Spleen (tissue), 11 donors: ENCODE results near the gene DEPP1. TPM values are rescaled to one million over a fixed set of nuclear protein-coding genes. Genes with fewer than 3 reads are reported as not detected.

ENCODE experiments used
- DNase-seq: peaks from one replicate; pipeline ENCODE4 v3.0.0-alpha.2; 2020
- H3K27ac ChIP-seq, 8 donors: fragments of 200-600 bp; sonication (generic) in 7 of 8; 1 replicate in 4 of 8; 2 replicates in 4 of 8; pipeline versions ENCODE4 v1.5.0 to v1.8.0; 2016 to 2021; ENCODE audit warnings: inconsistent platforms in 4 of 8, mild to moderate bottlenecking in 4 of 8, moderate library complexity in 1 of 8
- H3K27me3 ChIP-seq, 7 donors: fragments of 200-600 bp; sonication (generic) in 6 of 7; replicated peaks in 1 of 7; 1 replicate in 4 of 7; 2 replicates in 3 of 7; pipeline versions ENCODE4 v1.5.0 to v1.8.0; 2016 to 2021; ENCODE audit warnings: inconsistent platforms in 3 of 7, mild to moderate bottlenecking in 1 of 7
- H3K36me3 ChIP-seq, 6 donors: fragments of 200-600 bp; sonication (generic) in 5 of 6; 1 replicate in 4 of 6; 2 replicates in 2 of 6; pipeline versions ENCODE4 v1.5.0 to v1.8.0; 2016 to 2021; ENCODE audit warnings: inconsistent platforms in 2 of 6
- H3K4me1 ChIP-seq, 6 donors: fragments of 200-600 bp; sonication (generic) in 5 of 6; 1 replicate in 3 of 6; 2 replicates in 3 of 6; pipeline versions ENCODE4 v1.5.0 to v1.8.0; 2016 to 2021; ENCODE audit warnings: inconsistent platforms in 3 of 6
- H3K4me3 ChIP-seq, 8 donors: fragments of 200-600 bp; sonication (generic) in 7 of 8; 1 replicate in 4 of 8; 2 replicates in 4 of 8; pipeline versions ENCODE4 v1.5.0 to v1.8.0; 2016 to 2021; ENCODE audit warnings: inconsistent platforms in 4 of 8, mild to moderate bottlenecking in 4 of 8, moderate library complexity in 2 of 8
- H3K9me3 ChIP-seq, 8 donors: fragments of 200-600 bp; sonication (generic) in 7 of 8; 1 replicate in 4 of 8; 2 replicates in 4 of 8; pipeline versions ENCODE4 v1.5.0 to v1.8.0; 2016 to 2021; ENCODE audit warnings: inconsistent platforms in 4 of 8
- POLR2A ChIP-seq, 3 donors: fragments of 450-650 bp; IDR thresholded peaks; one replicate each; pipeline ENCODE4 v1.5.1; 2017; ENCODE audit warnings: antibody characterized with exemption in 3 of 3, mild to moderate bottlenecking in 1 of 3
- POLR2AphosphoS5 ChIP-seq, 3 donors: sonication (generic); formaldehyde crosslinking; IDR thresholded peaks; one replicate each; pipeline ENCODE4 v1.5.1; 2017; ENCODE audit warnings: antibody characterized with exemption in 3 of 3
- WGBS, 5 donors: extraction: QIAGEN DNeasy Blood & Tissue Kit in 3 of 5; methylation state at CpG; one replicate each; pipeline versions ENCODE4 v1.1.5 to v1.1.7; 2013 to 2018; 5-methylcytosine and 5-hydroxymethylcytosine counted together
- intact Hi-C: fragments of 100-400 bp; cut with DNase I; formaldehyde crosslinking; loops from one replicate; pipeline ENCODE4 v1.15.0; 2023; ENCODE audit warnings: low total_unique reads
- polyA plus RNA-seq, 3 donors: library from polyadenylated mRNA; stranded (reverse); fragments of 200-250 nt; gene quantifications; one replicate each; pipeline ENCODE4 v1.2.1, GENCODE V29; 2013
- total RNA-seq, 7 donors: library from RNA; depleted of rRNA in 3 of 7; stranded (reverse); fragments of >200 nt in 3 of 7; fragmentation: NEBNext Ultra II Directional in 4 of 7; extraction: Animal tissue kit (Norgen Biotek cat#: 25700) in 4 of 7; gene quantifications; one replicate each; pipeline versions ENCODE4 v1.1.0 to v1.2.1, GENCODE V29; 2016 to 2021
- TF ChIP-seq, protein P1 (sequence below), 11 experiments: fragments of 200-600 bp in 7 of 11; fragments of 450-650 bp in 4 of 11; sonication (generic) in 4 of 11; IDR thresholded peaks in 8 of 11; conservative IDR thresholded peaks in 3 of 11; 1 replicate in 7 of 11; 2 replicates in 4 of 11; pipeline versions ENCODE4 v1.4.0 to v1.8.0; 2016 to 2021; ENCODE audit warnings: antibody characterized with exemption in 11 of 11, inconsistent platforms in 4 of 11, mild to moderate bottlenecking in 1 of 11
- donor health status: healthy with polysubstance abuse.
- donor health status: DM: no; HTN: no; CAD: no; lungs with moderate emphysema.
- donor health status: DM: no; HTN: no; CAD: no.
- donor health status: Bipolar disorder and iron deficiency.
- donor health status: healthy.
- donor health status: DM: no; HTN: no; CAD: no.
- donor health status: DM: yes; HTN: yes; CAD: no.

The DEPP1 gene
- total and polyA plus RNA-seq, 10 donors = 9.5 to 90.1 (median 18.4) TPM

DNA sequence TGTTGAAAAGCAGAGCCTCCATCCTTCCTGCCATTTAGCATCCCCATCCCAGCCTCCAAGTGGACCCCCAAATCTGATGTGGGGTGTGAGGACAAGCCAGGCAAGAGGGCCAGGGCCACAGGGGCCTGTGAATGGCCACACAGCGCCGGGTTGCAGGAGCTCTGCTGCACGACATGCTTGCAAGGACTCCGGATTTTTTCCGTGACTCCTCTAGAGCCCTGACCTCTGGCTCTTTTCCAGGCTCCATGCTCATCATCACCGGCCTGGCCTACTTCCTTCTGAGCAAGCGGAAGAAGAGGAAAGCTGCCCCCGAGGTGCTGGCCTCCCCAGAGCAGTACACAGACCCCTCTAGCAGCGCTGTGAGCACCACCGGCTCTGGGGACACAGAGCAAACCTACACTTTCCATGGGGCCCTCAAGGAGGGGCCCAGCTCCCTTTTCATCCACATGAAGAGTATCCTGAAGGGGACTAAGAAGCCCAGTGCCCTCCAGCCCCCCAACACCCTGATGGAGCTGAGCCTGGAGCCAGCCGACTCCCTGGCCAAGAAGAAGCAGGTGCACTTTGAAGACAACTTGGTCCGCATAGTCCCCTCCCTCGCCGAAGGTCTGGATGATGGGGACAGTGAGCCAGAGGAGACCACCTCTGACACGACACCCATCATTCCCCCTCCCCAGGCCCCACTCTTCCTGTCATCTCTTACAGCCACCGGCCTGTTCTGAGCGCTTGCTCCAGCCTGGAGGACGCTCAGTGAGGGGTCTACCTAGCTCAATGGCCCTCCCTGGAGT is 44.0 kb downstream of the DEPP1 start:
- intact Hi-C loops = loop anchor here (5.0 kb wide), 1 partner anchor 43 kb away; the partner anchor contains the start of gene DEPP1
- Histone ChIP-seq H3K27me3 (no peaks in the 10 kb centered on the region), H3K4me1 (peaks cover 0 to 53% (median 25%) of the 10 kb centered on the region in 6 donors), H3K27ac (peak overlapping the region in 3 of 8 donors; percentile 17 to 37 (median 30)), H3K4me3 (no peak overlapping the region), H3K9me3 (no peaks in the 10 kb centered on the region), H3K36me3 (no peaks in the 10 kb centered on the region)
- peak; percentile 67 for DNase-seq
- no peak for TF ChIP-seq POLR2A (IDR thresholded peaks at IDR 0.05)
- WGBS, 5 donors = 58 to 78% (median 76%) methylated on average over 18 of the region's 18 CpGs

DNA sequence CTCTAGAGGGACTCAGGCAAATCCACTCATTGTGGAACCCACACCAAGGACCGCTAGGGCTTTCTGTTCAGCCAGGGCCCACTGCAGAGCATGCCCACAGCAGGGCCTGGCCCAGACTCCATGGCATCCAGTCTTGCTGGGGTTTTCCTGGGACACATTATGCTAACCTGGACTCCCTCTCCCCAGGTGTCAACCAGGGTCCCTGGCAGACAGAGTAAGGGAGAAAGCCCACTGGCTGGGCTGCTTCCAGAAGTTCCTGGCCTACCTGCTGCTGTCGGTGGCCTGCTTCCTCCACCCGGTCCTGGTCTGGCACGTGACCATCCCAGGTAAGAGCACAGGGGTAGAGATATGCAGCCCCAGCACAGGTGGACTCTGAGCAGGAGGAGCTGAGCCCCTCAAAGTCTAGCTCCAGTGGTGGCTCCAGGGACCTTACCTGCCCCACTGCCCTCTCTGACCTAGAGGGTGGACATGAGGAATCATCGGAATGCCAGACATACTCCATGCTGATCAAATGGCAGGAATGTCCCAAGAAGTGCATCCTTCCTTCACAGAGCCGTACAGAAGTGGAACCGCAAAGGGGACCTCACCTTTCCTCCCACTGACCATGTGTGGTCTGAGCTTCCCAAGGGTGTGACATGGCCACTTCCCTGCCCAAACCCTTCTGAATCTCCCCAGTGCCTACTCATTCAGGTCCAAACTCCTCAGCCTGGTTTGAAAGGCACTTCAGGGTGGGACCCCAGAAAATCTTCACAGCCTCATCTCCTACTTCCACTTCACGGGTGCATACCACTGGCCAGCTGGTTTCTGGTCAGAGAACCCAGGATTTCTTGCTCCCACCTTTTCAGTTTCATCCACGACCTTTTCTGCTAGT is 44.9 kb downstream of the DEPP1 start:
- DNase-seq = peak; percentile 58
- no peak for TF ChIP-seq POLR2A (IDR thresholded peaks at IDR 0.05)
- no peak for TF ChIP-seq POLR2AphosphoS5 (IDR thresholded peaks at IDR 0.05)
- TF ChIP-seq, protein P1, sequence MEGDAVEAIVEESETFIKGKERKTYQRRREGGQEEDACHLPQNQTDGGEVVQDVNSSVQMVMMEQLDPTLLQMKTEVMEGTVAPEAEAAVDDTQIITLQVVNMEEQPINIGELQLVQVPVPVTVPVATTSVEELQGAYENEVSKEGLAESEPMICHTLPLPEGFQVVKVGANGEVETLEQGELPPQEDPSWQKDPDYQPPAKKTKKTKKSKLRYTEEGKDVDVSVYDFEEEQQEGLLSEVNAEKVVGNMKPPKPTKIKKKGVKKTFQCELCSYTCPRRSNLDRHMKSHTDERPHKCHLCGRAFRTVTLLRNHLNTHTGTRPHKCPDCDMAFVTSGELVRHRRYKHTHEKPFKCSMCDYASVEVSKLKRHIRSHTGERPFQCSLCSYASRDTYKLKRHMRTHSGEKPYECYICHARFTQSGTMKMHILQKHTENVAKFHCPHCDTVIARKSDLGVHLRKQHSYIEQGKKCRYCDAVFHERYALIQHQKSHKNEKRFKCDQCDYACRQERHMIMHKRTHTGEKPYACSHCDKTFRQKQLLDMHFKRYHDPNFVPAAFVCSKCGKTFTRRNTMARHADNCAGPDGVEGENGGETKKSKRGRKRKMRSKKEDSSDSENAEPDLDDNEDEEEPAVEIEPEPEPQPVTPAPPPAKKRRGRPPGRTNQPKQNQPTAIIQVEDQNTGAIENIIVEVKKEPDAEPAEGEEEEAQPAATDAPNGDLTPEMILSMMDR (IDR thresholded peaks at IDR 0.05 in 8 of 11, conservative IDR thresholded peaks at IDR 0.05 in 3 of 11) = no peak
- Histone ChIP-seq H3K4me3 (no peak overlapping the region), H3K9me3 (no peaks in the 10 kb centered on the region), H3K36me3 (no peaks in the 10 kb centered on the region), H3K27me3 (no peaks in the 10 kb centered on the region), H3K4me1 (peaks cover 0 to 51% (median 25%) of the 10 kb centered on the region in 6 donors), H3K27ac (no peak overlapping the region)
- 73 to 81% (median 75%) methylated on average over 5 to 9 of the region's 9 CpGs for WGBS, 5 donors
- intact Hi-C loops = loop anchor here (5.0 kb wide), 1 partner anchor 44 kb away; the partner anchor contains the start of gene DEPP1

- H3K27me3 ChIP-seq = no peaks in the 10 kb centered on the region
- H3K4me3 ChIP-seq = no peak overlapping the region
- WGBS, 5 donors = 41 to 50% (median 47%) methylated on average over 9 to 10 of the region's 10 CpGs
- peak; percentile 97 for DNase-seq
- no peak for TF ChIP-seq POLR2A (IDR thresholded peaks at IDR 0.05)
- TF ChIP-seq POLR2AphosphoS5 (IDR thresholded peaks at IDR 0.05) = peak; percentile 56 to 75 (median 73)
- TF ChIP-seq, protein P1 (IDR thresholded peaks at IDR 0.05 in 8 of 11, conservative IDR thresholded peaks at IDR 0.05 in 3 of 11) = peak; percentile 90 to 97 (median 96)
- no peaks in the 10 kb centered on the region for H3K36me3 ChIP-seq
- H3K27ac ChIP-seq = no peak overlapping the region
- no peaks in the 10 kb centered on the region for H3K9me3 ChIP-seq
- intact Hi-C loops = loop anchor here (5.0 kb wide), 1 partner anchor 45 kb away; the partner anchor contains the start of gene DEPP1
- peaks cover 0 to 51% (median 25%) of the 10 kb centered on the region in 6 donors for H3K4me1 ChIP-seq
Observed at GRCh38 chr10:44932517-44933450, 45.8 kb downstream of the DEPP1 start.
